Uterus (tissue), 4 donors: ENCODE results near the gene TEX101. TPM values are rescaled to one million over a fixed set of nuclear protein-coding genes. Genes with fewer than 3 reads are reported as not detected.

ENCODE experiments used
- DNase-seq, 2 donors: peaks; one replicate each; pipeline ENCODE4 v3.0.0-alpha.2; 2019 to 2020
- H3K27ac ChIP-seq, 2 donors: fragments of 200-600 bp; sonication (generic); 1 replicate in 1 of 2; 2 replicates in 1 of 2; pipeline ENCODE4 v1.5.1; 2016 to 2018
- H3K27me3 ChIP-seq, 2 donors: fragments of 200-600 bp; sonication (generic); one replicate each; pipeline ENCODE4 v1.5.1; 2018 to 2019; ENCODE audit warnings: control low read depth in 1 of 2
- H3K36me3 ChIP-seq, 2 donors: fragments of 200-600 bp; sonication (generic); one replicate each; pipeline ENCODE4 v1.5.1; 2019; ENCODE audit warnings: control low read depth in 1 of 2
- H3K4me1 ChIP-seq, 2 donors: fragments of 200-600 bp; sonication (generic); one replicate each; pipeline ENCODE4 v1.5.1; 2018 to 2019; ENCODE audit warnings: control low read depth in 1 of 2
- H3K4me3 ChIP-seq, 2 donors: fragments of 200-600 bp; sonication (generic); 1 replicate in 1 of 2; 2 replicates in 1 of 2; pipeline ENCODE4 v1.5.1; 2018 to 2019; ENCODE audit warnings: mild to moderate bottlenecking in 1 of 2
- H3K9me3 ChIP-seq, 2 donors: fragments of 200-600 bp; sonication (generic); one replicate each; pipeline ENCODE4 v1.5.1; 2019; ENCODE audit warnings: control low read depth in 1 of 2
- POLR2A ChIP-seq, 2 donors: fragments of 450-650 bp; IDR thresholded peaks; one replicate each; pipeline ENCODE4 v1.6.1; 2016; ENCODE audit warnings: antibody characterized with exemption in 2 of 2, mild to moderate bottlenecking in 1 of 2, moderate library complexity in 1 of 2
- intact Hi-C: fragments of 100-400 bp; cut with DNase I; formaldehyde crosslinking; loops from one replicate; pipeline ENCODE4 v1.15.1; 2023; ENCODE audit warnings: low total_unique reads
- total RNA-seq, 4 donors: library from RNA; depleted of rRNA in 3 of 4; stranded (reverse); fragments of >200 nt in 3 of 4; gene quantifications; one replicate each; pipeline versions ENCODE4 v1.1.0 to v1.2.4, GENCODE V29; 2014 to 2023
- TF ChIP-seq, protein P1 (sequence below), 4 experiments: fragments of 200-600 bp in 2 of 4; fragments of 450-650 bp in 2 of 4; sonication (generic) in 2 of 4; IDR thresholded peaks; one replicate each; pipeline ENCODE4 v1.5.1; 2016 to 2019; ENCODE audit warnings: antibody characterized with exemption in 4 of 4, mild to moderate bottlenecking in 2 of 4, moderate library complexity in 1 of 4
- donor health status: DM: yes; HTN: yes; CAD: no.

Gene TEX101
- total RNA-seq, 4 donors from 2014 or later = not detected

DNA sequence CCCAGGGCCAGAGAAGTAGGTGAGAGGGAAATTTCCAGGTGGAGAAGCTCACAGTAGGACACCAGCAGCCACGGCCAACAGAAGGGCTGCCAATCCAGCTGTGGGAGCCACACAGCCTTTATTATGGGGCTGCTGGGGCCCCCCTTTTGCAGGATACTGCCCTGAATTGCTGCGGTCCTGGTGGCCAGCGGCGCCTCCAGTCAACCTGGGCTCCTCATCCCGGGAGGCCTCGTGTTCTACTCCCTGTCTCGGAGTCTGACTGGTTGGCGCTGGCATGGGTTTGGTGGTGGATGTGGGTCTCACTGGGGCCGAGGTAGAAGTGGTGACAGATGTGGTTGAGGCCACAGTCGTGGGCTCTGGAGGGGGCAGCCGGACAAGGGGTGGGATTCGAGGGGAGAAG is 46.6 kb downstream of the TEX101 start:
- no peak overlapping the region for H3K27ac ChIP-seq
- no peaks in the 10 kb centered on the region for H3K36me3 ChIP-seq
- H3K27me3 ChIP-seq = no peaks in the 10 kb centered on the region
- no peaks in the 10 kb centered on the region for H3K9me3 ChIP-seq
- intact Hi-C loops = loop anchor here (5.0 kb wide), 1 partner anchor 56 kb away; no protein-coding TSS in a partner anchor
- H3K4me1 ChIP-seq = peaks cover 0 to 8% of the 10 kb centered on the region in 2 donors
- H3K4me3 ChIP-seq = no peak overlapping the region
- DNase-seq = no peak
- no peak for TF ChIP-seq POLR2A (IDR thresholded peaks at IDR 0.05)
- TF ChIP-seq, protein P1, sequence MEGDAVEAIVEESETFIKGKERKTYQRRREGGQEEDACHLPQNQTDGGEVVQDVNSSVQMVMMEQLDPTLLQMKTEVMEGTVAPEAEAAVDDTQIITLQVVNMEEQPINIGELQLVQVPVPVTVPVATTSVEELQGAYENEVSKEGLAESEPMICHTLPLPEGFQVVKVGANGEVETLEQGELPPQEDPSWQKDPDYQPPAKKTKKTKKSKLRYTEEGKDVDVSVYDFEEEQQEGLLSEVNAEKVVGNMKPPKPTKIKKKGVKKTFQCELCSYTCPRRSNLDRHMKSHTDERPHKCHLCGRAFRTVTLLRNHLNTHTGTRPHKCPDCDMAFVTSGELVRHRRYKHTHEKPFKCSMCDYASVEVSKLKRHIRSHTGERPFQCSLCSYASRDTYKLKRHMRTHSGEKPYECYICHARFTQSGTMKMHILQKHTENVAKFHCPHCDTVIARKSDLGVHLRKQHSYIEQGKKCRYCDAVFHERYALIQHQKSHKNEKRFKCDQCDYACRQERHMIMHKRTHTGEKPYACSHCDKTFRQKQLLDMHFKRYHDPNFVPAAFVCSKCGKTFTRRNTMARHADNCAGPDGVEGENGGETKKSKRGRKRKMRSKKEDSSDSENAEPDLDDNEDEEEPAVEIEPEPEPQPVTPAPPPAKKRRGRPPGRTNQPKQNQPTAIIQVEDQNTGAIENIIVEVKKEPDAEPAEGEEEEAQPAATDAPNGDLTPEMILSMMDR (IDR thresholded peaks at IDR 0.05) = no peak

DNA sequence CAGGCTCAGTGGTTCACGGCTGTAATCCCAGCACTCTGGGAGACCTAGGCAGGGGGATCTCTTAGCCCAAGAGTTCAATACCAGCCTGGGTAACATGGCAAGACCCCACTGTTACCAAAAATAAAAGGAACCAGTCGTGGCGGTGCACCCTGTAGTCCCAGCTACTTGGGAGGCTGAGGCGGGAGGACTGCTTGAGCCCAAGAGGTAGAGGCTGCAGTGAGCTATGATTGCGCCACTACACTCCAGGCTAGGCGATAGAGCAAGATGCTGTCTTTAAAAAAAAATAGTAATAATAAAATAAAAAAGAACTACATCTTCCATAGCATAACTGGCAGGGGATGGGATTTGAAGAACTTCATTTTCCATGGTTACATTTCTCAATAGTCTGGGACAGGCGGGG is 47.7 kb downstream of the TEX101 start:
- intact Hi-C loops = loop anchor here (5.0 kb wide), 1 partner anchor 55 kb away; no protein-coding TSS in a partner anchor

GRCh38 chr19:43462785-43463380 is 48.2 kb downstream of the TEX101 start:
- TF ChIP-seq, protein P1 (IDR thresholded peaks at IDR 0.05) = peak in 1 of 4 experiments; percentile 2
- TF ChIP-seq POLR2A (IDR thresholded peaks at IDR 0.05) = no peak
- Histone ChIP-seq H3K27me3 (no peaks in the 10 kb centered on the region), H3K27ac (peak overlapping the region; percentile 30 to 90), H3K4me1 (peaks cover 0 to 8% of the 10 kb centered on the region in 2 donors), H3K36me3 (no peaks in the 10 kb centered on the region), H3K9me3 (no peaks in the 10 kb centered on the region), H3K4me3 (peak overlapping the region; percentile 62 to 65)
- intact Hi-C loops = loop anchor here (5.0 kb wide), 1 partner anchor 54 kb away; no protein-coding TSS in a partner anchor
- DNase-seq = no peak

More for the DNA sequence above, 47.7 kb downstream of the TEX101 start:
- H3K4me1 ChIP-seq = peaks cover 0 to 8% of the 10 kb centered on the region in 2 donors
- TF ChIP-seq POLR2A (IDR thresholded peaks at IDR 0.05) = no peak
- TF ChIP-seq, protein P1 (IDR thresholded peaks at IDR 0.05) = no peak
- H3K27me3 ChIP-seq = no peaks in the 10 kb centered on the region
- no peak for DNase-seq
- H3K27ac ChIP-seq = peak overlapping the region in 1 of 2 donors; percentile 90
- no peaks in the 10 kb centered on the region for H3K36me3 ChIP-seq
- H3K4me3 ChIP-seq = no peak overlapping the region
- no peaks in the 10 kb centered on the region for H3K9me3 ChIP-seq

DNA sequence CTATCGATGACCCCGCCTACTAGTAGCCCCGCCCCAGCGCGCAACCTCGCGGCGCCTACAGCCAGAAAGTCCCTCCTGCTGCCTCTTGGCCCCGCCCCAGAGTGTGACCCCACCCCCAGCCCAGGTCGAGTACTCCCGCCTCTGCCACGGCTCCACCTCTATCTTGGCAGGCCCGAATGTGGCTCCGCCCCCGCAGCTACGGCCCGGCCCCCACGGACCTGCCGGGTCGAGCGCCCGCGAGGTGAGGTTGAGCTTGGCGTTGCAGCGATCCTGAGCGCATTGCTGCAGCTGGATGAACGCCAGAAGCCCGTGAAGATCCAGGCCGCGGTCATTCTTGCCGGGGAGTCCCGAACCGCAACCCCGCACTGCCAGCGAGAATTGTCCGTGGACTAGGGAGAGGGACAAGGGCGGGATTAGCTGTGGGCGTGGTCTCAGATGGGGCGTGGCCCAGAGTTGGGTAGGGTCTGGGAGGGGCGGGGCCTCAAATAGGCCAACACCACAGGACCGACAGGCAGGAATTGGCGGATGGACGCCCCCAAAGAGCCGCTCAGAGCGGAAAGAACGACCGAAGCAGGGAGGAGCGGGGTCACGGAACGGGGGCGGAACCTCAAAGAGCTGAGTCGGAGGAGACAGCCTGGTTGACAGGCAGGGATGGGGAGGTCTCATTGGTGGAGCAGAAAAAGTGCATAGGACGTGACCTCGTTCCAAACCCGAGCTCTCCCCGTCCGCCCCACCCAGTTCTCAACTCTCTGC is 48.9 kb downstream of the TEX101 start:
- peak overlapping the region; percentile 62 to 65 for H3K4me3 ChIP-seq
- peak in 1 of 2 donors; percentile 53 for TF ChIP-seq POLR2A (IDR thresholded peaks at IDR 0.05)
- TF ChIP-seq, protein P1 (IDR thresholded peaks at IDR 0.05) = no peak
- H3K9me3 ChIP-seq = no peaks in the 10 kb centered on the region
- DNase-seq = peak; percentile 98
- H3K36me3 ChIP-seq = no peaks in the 10 kb centered on the region
- intact Hi-C loops = loop anchor here (5.0 kb wide), 1 partner anchor 54 kb away; no protein-coding TSS in a partner anchor
- H3K27me3 ChIP-seq = no peaks in the 10 kb centered on the region
- peak overlapping the region; percentile 77 to 90 for H3K27ac ChIP-seq
- peaks cover 0 to 8% of the 10 kb centered on the region in 2 donors for H3K4me1 ChIP-seq
